DMS114 treated with DMSO at 0.1 percent for 48 hours (cell line): ENCODE measurements around the gene MCRS1.
"Not testable (repeated sequence)": the region's sequence is repeated elsewhere in the genome, so short reads cannot be mapped to it uniquely, and the experiment has no call there.

Experiments
- DNase-seq: peaks from one replicate; lab custom pipeline; 2025; ENCODE audit not compliant: unreplicated experiment; lab: John Stamatoyannopoulos, UW

The MCRS1 gene

GRCh38 chr12:49524660-49525324 is 43.1 kb downstream of the MCRS1 start:
- no peak for DNase-seq

- no peak for DNase-seq
Observed at GRCh38 chr12:49521389-49521788, 46.6 kb downstream of the MCRS1 start.

GRCh38 chr12:49519574-49519936 is 48.4 kb downstream of the MCRS1 start:
- DNase-seq, result no peak

GRCh38 chr12:49518914-49519573 is 48.9 kb downstream of the MCRS1 start:
- DNase-seq, result no peak

GRCh38 chr12:49515266-49515665 is 52.7 kb downstream of the MCRS1 start:
- no peak for DNase-seq

GRCh38 chr12:49512546-49512945 is 55.4 kb downstream of the MCRS1 start:
- no peak for DNase-seq

- no peak for DNase-seq
Observed at GRCh38 chr12:49511410-49511809, 56.5 kb downstream of the MCRS1 start.

GRCh38 chr12:49509681-49510080 is 58.3 kb downstream of the MCRS1 start:
- DNase-seq, result not testable (repeated sequence)
